GM19239 (cell line): ENCODE measurements around the gene RAP2C.
A peak's percentile ranks its signal among the peaks of the same experiment; 100 is the strongest.

ENCODE experiments used
- DNase-seq: peaks from one replicate; pipeline ENCODE4 v3.0.0; 2011; ENCODE audit warnings: low spot score; ENCODE audit not compliant: insufficient read length
- FAIRE-seq: peaks from 2 replicates; lab custom pipeline; 2011; peaks lifted over from hg19 to GRCh38; lab: Jason Lieb, UNC

RAP2C gene

DNA sequence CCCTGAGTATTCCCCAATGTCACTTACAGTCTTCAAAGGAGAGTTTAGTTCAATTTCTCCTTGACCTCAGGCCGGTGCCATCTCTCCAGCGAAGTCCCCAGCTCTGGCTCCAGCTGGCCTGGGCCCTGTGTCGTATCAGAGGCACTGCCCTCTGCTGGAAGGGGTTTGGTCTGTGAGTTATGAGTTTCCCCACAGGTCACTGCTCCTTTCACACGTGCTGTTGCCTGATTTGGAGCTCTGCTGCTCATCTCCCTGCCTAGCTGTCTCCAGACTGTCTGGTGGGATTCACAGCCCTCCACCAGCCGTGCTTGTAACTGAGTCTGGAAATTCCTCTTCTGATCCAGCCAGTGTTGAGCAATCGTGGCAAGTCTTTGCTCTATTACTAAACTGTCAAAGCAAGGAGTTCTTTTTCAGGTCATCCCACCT, at the start of gene RAP2C:
TSS of gene RAP2C (minus strand) at position 105 of the 426 bp plus-strand sequence. CDS start 2,179 bp downstream, outside the sequence.
- FAIRE-seq: peak; percentile 84
- no peak for DNase-seq

DNA sequence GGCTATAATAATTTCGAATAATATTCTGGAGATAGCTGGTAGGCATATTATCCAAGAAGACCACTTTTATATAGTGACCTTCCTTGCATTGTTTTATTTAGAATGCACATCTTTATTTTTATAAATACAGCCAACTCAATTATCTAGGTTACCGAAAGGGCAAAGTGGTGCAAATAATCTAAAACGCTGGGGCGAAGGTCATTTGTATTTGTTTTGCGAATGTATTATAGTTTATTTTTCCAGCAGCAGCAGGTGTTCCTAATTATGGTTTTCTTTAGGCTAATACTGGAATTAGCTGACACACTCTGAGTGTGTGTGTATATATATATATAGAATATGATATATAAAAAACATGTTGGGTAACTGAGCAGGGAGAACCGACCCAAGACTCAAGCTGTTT, 48.1 kb upstream of the RAP2C start:
- DNase-seq (no peak), FAIRE-seq (no peak)

DNA sequence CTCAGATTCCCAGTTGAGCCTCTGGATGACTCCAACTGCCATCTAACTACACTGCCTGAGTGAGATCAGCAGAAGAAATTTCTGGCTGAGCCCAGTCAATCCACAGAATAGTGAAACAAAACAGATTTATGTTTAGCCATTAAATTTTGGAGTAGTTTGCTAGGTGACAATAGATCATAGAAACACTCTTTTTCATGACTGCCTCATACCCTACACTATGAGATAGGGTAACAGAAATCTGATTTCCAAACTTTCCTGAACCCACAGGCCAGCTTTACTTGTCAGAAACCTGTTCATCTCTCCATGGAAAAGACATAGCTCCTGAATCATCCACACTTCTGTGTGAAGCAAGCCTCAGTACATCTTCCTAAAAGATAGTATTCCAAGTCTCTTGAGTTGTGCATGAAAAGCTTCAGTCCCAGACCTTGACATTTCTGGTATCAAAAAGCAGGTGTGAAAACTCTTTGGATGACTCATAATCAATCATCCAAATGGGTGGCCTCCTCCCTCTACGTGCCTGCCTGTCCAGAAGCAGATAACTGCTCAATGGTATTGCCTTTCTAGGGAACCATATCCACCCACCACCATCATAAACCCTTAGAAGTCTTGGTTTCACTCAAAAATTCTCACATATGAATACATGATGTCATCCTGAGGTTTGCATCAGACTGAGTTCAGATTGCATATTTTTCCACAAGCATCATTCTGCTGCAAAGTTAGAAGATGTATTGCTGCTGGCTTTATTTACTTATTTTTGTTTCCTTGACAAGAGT, 47.5 kb upstream of the RAP2C start:
- DNase-seq (no peak), FAIRE-seq (peak; percentile 80)

DNA sequence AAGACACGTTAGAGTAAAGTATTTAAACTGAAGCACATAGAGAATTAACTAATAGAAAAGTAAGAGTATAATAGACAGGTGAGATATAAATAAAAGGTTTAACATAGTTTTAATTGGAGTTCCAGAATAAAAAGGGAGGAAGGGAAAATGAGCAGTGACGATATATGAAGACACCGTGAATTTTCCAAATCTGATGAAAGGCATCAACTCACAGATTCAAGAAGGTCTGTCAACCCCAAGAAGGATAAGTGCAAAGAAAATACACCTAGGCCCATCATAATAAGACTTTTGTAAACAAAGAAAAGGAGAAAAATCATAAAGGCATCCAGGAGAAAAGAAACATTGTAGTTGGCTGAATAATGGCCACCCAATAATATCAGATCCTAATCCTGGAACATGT, 43.9 kb upstream of the RAP2C start:
- FAIRE-seq: no peak
- DNase-seq: no peak

DNA sequence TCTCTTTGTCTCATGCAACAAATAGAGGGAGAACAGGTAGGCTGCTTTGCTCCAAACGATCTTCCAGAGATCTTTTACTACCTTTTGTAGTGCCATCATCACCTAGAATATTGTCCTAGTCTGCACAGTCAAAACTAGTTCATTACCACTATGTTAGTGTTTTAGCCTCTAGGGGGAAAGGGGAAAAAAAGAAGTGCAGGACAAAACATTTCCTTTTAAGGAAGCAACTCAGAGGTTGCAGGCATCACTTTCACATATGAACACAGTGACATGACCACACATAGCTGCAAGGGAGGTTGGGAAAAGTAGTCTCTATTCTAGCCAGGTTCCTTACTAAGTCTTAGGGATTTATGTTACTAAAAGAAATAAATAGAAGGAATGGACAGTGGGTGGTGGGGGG, 39.3 kb upstream of the RAP2C start:
- DNase-seq (no peak), FAIRE-seq (no peak)

- no peak for DNase-seq
- FAIRE-seq: no peak
Measured at GRCh38 chrX:132257116-132257515, 37.9 kb upstream of the RAP2C start.

DNA sequence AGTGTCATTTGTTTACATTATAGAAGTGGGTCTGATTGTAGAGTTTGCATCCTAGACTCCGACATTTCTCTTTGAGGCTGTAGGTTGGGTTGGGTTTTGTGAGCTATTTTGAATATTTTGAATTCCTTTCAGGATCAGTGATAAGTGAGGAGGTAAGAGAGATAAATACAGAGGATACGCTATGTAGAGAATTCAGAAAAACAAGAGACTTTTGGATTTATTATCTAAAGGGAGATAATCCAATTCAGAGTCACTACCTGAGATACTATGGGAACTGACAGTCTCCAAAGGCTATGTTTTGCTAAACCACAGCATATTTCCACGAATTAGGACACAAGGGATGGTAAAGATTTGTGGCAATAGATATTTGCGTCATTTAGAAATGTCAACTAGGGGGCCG, 16.9 kb upstream of the RAP2C start:
- FAIRE-seq: no peak
- no peak for DNase-seq

DNA sequence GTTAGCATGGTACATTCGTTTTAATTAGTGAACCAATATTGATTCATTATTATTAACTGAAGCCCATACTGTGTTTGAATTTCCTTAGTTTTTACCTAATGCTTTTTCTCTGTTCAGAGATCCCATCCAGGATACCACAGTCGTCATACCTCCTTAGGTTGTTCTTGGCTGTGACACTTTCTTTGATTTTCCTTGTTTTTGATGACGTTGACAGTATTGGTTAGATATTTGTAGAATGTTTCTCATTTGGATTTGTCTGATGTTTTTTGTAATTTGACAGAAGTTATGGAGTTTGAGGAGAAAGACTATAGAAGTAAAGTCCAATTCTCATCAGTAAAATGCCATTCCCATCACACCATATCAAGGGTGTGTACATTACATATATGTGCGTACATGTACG, 16.2 kb upstream of the RAP2C start:
- no peak for DNase-seq
- no peak for FAIRE-seq

GRCh38 chrX:132231587-132231986, 12.3 kb upstream of the RAP2C start:
- DNase-seq: no peak

DNA sequence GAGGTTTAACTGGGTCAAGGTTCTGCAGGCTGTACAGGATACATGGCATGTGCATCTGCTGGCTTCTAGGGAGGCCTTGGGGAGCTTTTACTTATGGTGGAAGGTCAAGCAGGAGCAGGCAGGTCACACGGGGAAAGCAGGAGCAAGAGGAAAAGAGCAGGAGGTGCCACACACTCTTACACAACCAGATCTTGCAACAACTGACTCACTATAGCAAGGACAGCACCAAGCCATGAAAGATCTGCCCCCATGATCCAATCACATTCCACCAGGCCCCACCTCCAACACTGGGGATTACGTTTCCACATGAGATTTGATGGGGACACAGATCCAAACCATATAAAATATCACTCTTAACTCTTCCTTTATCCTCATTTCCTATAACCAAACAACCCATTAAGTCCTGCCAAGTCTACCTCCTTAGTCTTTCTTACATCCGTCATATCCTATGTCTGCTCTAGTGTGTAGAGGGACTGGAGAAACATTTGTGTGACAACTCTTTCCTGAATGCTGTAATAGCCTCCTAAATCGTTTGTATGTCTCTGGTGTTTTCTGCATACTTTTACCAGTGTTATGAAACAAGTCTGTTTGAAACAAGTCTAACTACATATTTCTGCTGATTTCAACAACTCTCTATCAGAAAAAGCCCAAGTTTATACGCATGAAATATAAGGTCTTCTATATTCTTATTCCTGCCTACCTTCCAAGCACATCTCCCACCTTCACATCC, 8.3 kb upstream of the RAP2C start:
- FAIRE-seq (no peak), DNase-seq (no peak)

More at GRCh38 chrX:132231587-132231986, 12.3 kb upstream of the RAP2C start:
- FAIRE-seq: no peak

DNA sequence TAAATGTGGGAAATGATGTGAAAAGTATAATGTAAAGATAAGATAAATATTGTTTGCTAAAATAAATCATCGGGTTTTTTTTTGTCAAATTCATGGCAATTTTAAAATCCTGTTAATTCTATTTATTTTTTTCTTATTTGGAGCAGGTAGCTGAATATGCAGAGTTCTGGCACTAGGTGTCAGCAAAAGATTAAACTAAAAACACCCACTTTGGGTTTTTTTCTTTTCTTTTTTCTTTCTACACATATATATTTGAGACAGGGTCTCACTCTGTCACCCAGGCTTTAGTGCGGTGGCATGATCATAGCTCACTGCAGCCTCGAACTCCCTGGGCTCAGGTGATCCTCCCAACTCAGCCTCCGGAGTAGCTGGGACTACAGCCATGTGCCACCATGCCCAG, 6.9 kb upstream of the RAP2C start:
- FAIRE-seq: no peak
- DNase-seq: no peak

GRCh38 chrX:132218100-132218812, 991 bp downstream of the RAP2C start:
- peak; percentile 51 for DNase-seq
- FAIRE-seq: peak; percentile 48

- FAIRE-seq (peak; percentile 89), DNase-seq (peak; percentile 31)
Measured at GRCh38 chrX:132217203-132218073, 1.8 kb downstream of the RAP2C start.

- DNase-seq (no peak), FAIRE-seq (peak; percentile 58)
Measured at GRCh38 chrX:132216806-132217202, 2.4 kb downstream of the RAP2C start.

DNA sequence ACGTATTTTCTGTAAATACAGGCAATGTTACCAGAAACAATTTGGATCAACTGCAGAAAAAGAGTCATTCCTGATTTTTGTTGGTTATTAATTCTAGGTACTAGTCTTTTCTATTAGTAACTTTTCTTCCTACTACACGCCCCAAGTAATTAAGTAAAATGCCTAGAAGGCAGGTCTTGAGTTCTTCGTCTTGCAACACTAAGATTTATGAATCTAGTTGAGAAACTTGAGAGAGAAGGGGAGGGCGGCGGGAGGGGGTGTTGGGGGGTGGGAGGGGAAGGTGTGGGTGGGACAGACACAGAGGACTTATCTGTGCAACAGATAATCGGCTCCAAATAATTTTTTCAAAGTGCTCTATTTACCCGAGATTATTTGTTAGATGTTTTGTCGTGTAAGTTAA, 3.0 kb downstream of the RAP2C start:
- DNase-seq (no peak), FAIRE-seq (no peak)

- DNase-seq (no peak), FAIRE-seq (no peak)
Measured at GRCh38 chrX:132214518-132214917, 4.7 kb downstream of the RAP2C start.

DNA sequence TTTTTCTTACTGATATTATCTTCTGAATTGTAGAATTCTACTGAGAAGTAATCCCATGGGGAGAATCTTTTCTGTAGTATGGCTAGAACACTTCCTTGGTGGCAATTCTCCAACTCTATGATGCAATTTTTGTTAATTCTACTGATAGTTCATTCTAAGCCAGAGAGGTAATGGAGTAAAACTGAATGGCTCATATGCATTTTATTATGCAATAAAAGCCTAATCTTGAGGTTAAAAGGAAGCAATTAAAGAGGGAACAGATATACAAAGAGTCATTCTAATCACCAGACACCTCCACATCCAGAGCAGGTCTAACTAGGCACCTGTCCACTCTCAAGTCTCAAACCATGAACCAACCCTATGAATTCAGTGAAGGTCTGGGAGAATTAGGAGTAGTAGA, 9.7 kb downstream of the RAP2C start:
- no peak for DNase-seq
- FAIRE-seq: no peak

GRCh38 chrX:132208422-132208821, 10.8 kb downstream of the RAP2C start:
- FAIRE-seq (no peak), DNase-seq (no peak)

DNA sequence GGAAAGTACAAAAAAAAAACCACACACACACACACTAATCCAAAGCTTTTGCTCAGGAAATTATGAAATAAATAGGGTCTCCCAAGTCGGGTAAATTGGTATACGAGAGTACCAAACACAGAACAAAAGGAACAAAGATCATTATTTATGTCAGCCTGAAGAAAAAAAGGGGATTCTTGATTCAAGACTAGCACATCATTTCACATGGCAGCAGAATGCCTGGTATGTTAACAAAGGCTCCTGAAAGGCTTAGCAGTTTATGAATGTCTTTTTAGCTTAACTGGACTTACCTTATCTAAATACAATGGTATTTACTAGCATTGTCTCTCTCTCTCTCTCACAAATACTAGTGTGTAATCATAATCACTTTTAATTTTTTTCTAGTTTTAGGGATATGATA, 11.3 kb downstream of the RAP2C start:
- DNase-seq (no peak), FAIRE-seq (peak; percentile 75)

GRCh38 chrX:132206259-132206658, 13.0 kb downstream of the RAP2C start:
- FAIRE-seq (peak; percentile 76), DNase-seq (no peak)
